ENCODE data around the gene COL1A2. TPM values are rescaled to one million over a fixed set of nuclear protein-coding genes. Genes with fewer than 3 reads are reported as not detected.

The COL1A2 gene
- polyA plus RNA-seq, 3 donors: not detected

- H4K20me1 ChIP-seq (ENCODE audit: insufficient read depth, low read length): no peaks in the 10 kb centered on the region
- no peaks in the 10 kb centered on the region for H3K79me2 ChIP-seq (ENCODE audit: insufficient read depth, low read length)
- Mint-ChIP-seq H3K27me3 (ENCODE audit: low read depth in 3 of 3) (no peaks in the 10 kb centered on the region), H3K4me3 (no peak overlapping the region), H3K27ac (no peak overlapping the region), H3K9me3 (no peaks in the 10 kb centered on the region), H3K36me3 (no peaks in the 10 kb centered on the region), H3K4me1 (no peaks in the 10 kb centered on the region)
- no peaks in the 10 kb centered on the region for H3K4me1 ChIP-seq (ENCODE audit: control insufficient read depth in 1 of 2, insufficient read depth in 2 of 2, low read length in 2 of 2)
- no peak for TF ChIP-seq CTCF (IDR thresholded peaks at IDR 0.05)
- no peaks in the 10 kb centered on the region for H3K36me3 ChIP-seq (replicated peaks in 1 of 2; ENCODE audit: control insufficient read depth in 1 of 2, insufficient read depth in 2 of 2, low read length in 2 of 2)
- no peaks in the 10 kb centered on the region for H3K9me3 ChIP-seq (replicated peaks in 1 of 2; ENCODE audit: control insufficient read depth in 1 of 2, insufficient read depth in 1 of 2, low read length in 2 of 2)
- no peak overlapping the region for H2AFZ ChIP-seq (ENCODE audit: insufficient read depth, low read depth, low read length, poor library complexity, severe bottlenecking)
- no peak overlapping the region for H3K9ac ChIP-seq (ENCODE audit: insufficient read depth, low read length, poor library complexity, severe bottlenecking)
- H3K27ac ChIP-seq (ENCODE audit: low read depth in 1 of 2, low read length in 2 of 2): no peak overlapping the region
- H3K27me3 ChIP-seq (ENCODE audit: control insufficient read depth in 2 of 2, insufficient read depth in 2 of 2, low read length in 2 of 2): no peaks in the 10 kb centered on the region
- intact Hi-C loops (cut with micrococcal nuclease): no loop called here
- H3K4me2 ChIP-seq (replicated peaks; ENCODE audit: extremely low read depth, low read length, poor library complexity, severe bottlenecking): no peak overlapping the region
- H3K4me3 ChIP-seq (replicated peaks in 1 of 3; ENCODE audit: low read depth in 2 of 3, low read length in 3 of 3): no peak overlapping the region
- no peak for DNase-seq
Measured at GRCh38 chr7:94414980-94415379, 20.3 kb downstream of the COL1A2 start.

- no CpG with 5 or more reads among the region's 1 CpG for WGBS (ENCODE audit: insufficient coverage)
- no peak overlapping the region for H3K27ac ChIP-seq (ENCODE audit: low read depth in 1 of 2, low read length in 2 of 2)
- H3K9me3 Mint-ChIP-seq: no peaks in the 10 kb centered on the region
- no peaks in the 10 kb centered on the region for H3K9me3 ChIP-seq (replicated peaks in 1 of 2; ENCODE audit: control insufficient read depth in 1 of 2, insufficient read depth in 1 of 2, low read length in 2 of 2)
- H3K4me1 Mint-ChIP-seq: no peaks in the 10 kb centered on the region
- H3K4me3 Mint-ChIP-seq: no peak overlapping the region
- H3K27me3 ChIP-seq (ENCODE audit: control insufficient read depth in 2 of 2, insufficient read depth in 2 of 2, low read length in 2 of 2): no peaks in the 10 kb centered on the region
- H4K20me1 ChIP-seq (ENCODE audit: insufficient read depth, low read length): no peaks in the 10 kb centered on the region
- no peak overlapping the region for H2AFZ ChIP-seq (ENCODE audit: insufficient read depth, low read depth, low read length, poor library complexity, severe bottlenecking)
- H3K4me3 ChIP-seq (replicated peaks in 1 of 3; ENCODE audit: low read depth in 2 of 3, low read length in 3 of 3): no peak overlapping the region
- no peaks in the 10 kb centered on the region for H3K79me2 ChIP-seq (ENCODE audit: insufficient read depth, low read length)
- peaks cover 0 to 2% (median 0%) of the 10 kb centered on the region in 3 donors for H3K27me3 Mint-ChIP-seq (ENCODE audit: low read depth in 3 of 3)
- no peak overlapping the region for H3K9ac ChIP-seq (ENCODE audit: insufficient read depth, low read length, poor library complexity, severe bottlenecking)
- H3K27ac Mint-ChIP-seq: no peak overlapping the region
- TF ChIP-seq CTCF (IDR thresholded peaks at IDR 0.05): no peak
- H3K4me1 ChIP-seq (ENCODE audit: control insufficient read depth in 1 of 2, insufficient read depth in 2 of 2, low read length in 2 of 2): no peaks in the 10 kb centered on the region
- no peaks in the 10 kb centered on the region for H3K36me3 ChIP-seq (replicated peaks in 1 of 2; ENCODE audit: control insufficient read depth in 1 of 2, insufficient read depth in 2 of 2, low read length in 2 of 2)
- no peak for DNase-seq
- intact Hi-C loops (cut with micrococcal nuclease): no loop called here
- H3K36me3 Mint-ChIP-seq: no peaks in the 10 kb centered on the region
- H3K4me2 ChIP-seq (replicated peaks; ENCODE audit: extremely low read depth, low read length, poor library complexity, severe bottlenecking): no peak overlapping the region
Measured at GRCh38 chr7:94417306-94417705, 22.6 kb downstream of the COL1A2 start.
